ENCODE results near the gene EXOC4. TPM values are rescaled to one million over a fixed set of nuclear protein-coding genes. Genes with fewer than 3 reads are reported as not detected.

Gene EXOC4
- total and polyA plus RNA-seq, 12 donors = 7.5 to 41.7 (median 34.6) TPM

DNA sequence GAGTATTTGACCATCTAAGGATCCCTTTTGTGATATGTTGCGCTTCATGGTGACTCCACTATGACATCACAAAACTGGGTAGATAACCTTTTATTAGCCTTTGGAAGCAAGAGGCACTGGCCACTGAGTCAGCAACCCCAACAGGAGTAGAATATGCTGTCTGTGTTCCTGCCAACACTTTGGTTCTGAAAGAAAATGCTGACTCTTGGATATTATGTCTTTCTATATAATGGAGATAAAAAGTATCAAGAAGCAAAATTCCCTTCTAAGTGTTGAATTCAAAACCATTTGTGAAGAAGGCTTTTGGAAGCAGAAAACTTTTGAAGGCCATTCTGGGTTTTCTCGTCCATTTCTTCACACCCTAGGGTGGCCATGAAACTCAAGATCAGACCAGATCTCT is 528.0 kb downstream of the EXOC4 start:
- TF ChIP-seq, protein P1, sequence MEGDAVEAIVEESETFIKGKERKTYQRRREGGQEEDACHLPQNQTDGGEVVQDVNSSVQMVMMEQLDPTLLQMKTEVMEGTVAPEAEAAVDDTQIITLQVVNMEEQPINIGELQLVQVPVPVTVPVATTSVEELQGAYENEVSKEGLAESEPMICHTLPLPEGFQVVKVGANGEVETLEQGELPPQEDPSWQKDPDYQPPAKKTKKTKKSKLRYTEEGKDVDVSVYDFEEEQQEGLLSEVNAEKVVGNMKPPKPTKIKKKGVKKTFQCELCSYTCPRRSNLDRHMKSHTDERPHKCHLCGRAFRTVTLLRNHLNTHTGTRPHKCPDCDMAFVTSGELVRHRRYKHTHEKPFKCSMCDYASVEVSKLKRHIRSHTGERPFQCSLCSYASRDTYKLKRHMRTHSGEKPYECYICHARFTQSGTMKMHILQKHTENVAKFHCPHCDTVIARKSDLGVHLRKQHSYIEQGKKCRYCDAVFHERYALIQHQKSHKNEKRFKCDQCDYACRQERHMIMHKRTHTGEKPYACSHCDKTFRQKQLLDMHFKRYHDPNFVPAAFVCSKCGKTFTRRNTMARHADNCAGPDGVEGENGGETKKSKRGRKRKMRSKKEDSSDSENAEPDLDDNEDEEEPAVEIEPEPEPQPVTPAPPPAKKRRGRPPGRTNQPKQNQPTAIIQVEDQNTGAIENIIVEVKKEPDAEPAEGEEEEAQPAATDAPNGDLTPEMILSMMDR (IDR thresholded peaks at IDR 0.05) = no peak
- ATAC-seq = no peak
- Histone ChIP-seq H3K9me3 (no peaks in the 10 kb centered on the region), H3K4me1 (no peaks in the 10 kb centered on the region), H3K27ac (no peak overlapping the region), H3K36me3 (no peaks in the 10 kb centered on the region), H3K4me3 (no peak overlapping the region), H3K27me3 (no peaks in the 10 kb centered on the region)
- intact Hi-C loops (cut with DNase I) = no loop called here
- WGBS, 2 donors = 74 to 75% methylated on average over 2 of the region's 2 CpGs
- DNase-seq = no peak

DNA sequence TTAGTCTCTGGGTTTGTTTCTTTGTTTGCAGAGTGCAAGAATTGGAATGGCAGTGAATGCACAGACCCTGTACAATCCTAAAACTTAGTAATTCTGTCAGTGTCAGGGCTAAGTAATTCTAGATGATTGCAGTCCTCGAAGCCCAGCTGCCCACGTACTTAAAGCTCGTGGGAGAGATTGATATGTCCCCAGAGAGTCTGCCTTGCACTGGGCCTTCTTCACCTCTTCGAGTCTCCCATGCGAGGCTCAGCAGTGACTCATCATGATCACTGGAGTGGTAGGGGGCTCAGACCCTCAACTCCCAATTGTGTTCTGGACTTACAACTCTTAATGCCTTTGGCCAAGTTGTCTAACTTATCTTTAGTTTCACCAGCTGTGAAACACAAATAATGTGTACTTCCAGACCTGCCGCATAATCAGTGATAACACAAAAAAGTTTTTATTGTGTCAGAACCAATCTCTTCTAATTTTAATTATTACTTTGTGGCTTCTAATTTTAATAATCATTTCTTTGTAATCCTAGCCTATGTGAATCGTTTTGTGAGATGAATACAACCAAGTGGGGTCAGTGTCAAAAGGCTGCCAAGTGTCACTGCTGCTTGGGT is 528.7 kb downstream of the EXOC4 start:
- ATAC-seq = no peak
- TF ChIP-seq, protein P1 (IDR thresholded peaks at IDR 0.05) = no peak
- no peaks in the 10 kb centered on the region for H3K4me1 ChIP-seq
- no peak overlapping the region for H3K4me3 ChIP-seq
- H3K9me3 ChIP-seq = no peaks in the 10 kb centered on the region
- 57 to 68% methylated on average over 7 of the region's 7 CpGs for WGBS, 2 donors
- no peak overlapping the region for H3K27ac ChIP-seq
- intact Hi-C loops (cut with DNase I) = no loop called here
- H3K36me3 ChIP-seq = no peaks in the 10 kb centered on the region
- H3K27me3 ChIP-seq = no peaks in the 10 kb centered on the region
- DNase-seq = no peak

DNA sequence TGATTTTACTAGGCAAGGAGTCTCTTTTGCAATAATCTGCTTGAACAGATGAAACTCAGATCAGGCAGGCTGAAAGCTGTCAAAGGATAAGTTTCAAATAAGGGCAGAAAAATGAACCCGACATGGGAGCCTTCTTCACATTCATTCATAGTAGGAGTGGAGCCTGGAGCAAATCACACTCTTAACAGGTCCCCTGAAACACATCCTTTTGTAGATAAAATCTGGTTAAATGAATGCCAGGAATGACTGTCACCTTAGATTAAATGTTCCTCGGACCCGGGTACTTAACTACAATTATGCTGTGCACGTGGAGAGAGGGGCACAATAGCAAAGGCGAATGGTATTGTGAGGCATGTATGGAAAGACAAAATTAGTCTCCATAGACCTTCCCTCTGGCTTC is 529.6 kb downstream of the EXOC4 start:
- DNase-seq = no peak
- TF ChIP-seq, protein P1 (IDR thresholded peaks at IDR 0.05) = no peak
- Histone ChIP-seq H3K27ac (no peak overlapping the region), H3K36me3 (no peaks in the 10 kb centered on the region), H3K4me1 (no peaks in the 10 kb centered on the region), H3K4me3 (no peak overlapping the region), H3K9me3 (no peaks in the 10 kb centered on the region), H3K27me3 (no peaks in the 10 kb centered on the region)
- WGBS, 2 donors = 82 to 88% methylated on average over 5 of the region's 5 CpGs
- intact Hi-C loops (cut with DNase I) = no loop called here
- no peak for ATAC-seq

DNA sequence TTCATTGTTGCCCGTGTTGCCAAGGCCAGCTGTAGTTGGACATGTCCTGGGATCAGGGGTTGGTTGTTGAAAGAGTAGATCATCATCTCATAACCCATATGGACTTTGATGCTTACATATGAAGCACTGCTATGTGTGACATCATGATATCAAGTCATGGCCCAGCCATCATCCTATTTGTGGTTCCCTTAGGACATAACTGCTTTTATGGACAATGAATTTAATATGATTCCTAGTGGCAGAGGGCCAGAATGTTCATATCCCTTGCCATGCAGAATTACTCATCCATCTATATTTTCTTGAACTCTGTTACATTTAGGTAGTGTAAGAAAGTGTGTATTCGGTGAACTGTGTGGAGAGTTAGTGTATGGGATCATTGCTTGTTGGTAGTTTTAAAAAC is 530.4 kb downstream of the EXOC4 start:
- 91% methylated on average over 2 of the region's 2 CpGs for WGBS, 2 donors
- TF ChIP-seq, protein P1 (IDR thresholded peaks at IDR 0.05) = no peak
- ATAC-seq (no peak), DNase-seq (no peak)
- Histone ChIP-seq H3K27me3 (no peaks in the 10 kb centered on the region), H3K4me3 (no peak overlapping the region), H3K9me3 (no peaks in the 10 kb centered on the region), H3K36me3 (no peaks in the 10 kb centered on the region), H3K4me1 (no peaks in the 10 kb centered on the region), H3K27ac (no peak overlapping the region)
- intact Hi-C loops (cut with DNase I) = no loop called here

All from heart right ventricle (tissue), 16 donors.